SK-N-MC (cell line): ENCODE measurements around the gene TEP1.

Experiments
- DNase-seq: peaks from one replicate; pipeline ENCODE4 v3.0.0-alpha.2; 2011; ENCODE audit warnings: low read depth, low spot score
- H3K27ac ChIP-seq: fragments of 200-600 bp; sonication (generic); 2 replicates; pipeline ENCODE4 v1.5.1; 2016; ENCODE audit warnings: mixed run types
- H3K36me3 ChIP-seq: fragments of 200-600 bp; sonication (generic); 2 replicates; pipeline ENCODE4 v1.6.1; 2017; ENCODE audit warnings: antibody characterized with exemption, low read length, mixed read lengths; ENCODE audit not compliant: insufficient read depth
- H3K4me3 ChIP-seq: fragments of 200-600 bp; sonication (generic); 2 replicates; pipeline ENCODE4 v1.5.1; 2016
- H3K9ac ChIP-seq: fragments of 200-600 bp; sonication (generic); 2 replicates; pipeline ENCODE4 v1.8.0; 2017; ENCODE audit warnings: mixed run types, mixed read lengths; ENCODE audit not compliant: insufficient read length
- H3K9me3 ChIP-seq: fragments of 200-600 bp; sonication (generic); 2 replicates; pipeline ENCODE4 v1.6.1; 2017; ENCODE audit warnings: low read depth, mild to moderate bottlenecking, antibody characterized with exemption, low read length, moderate library complexity, mixed read lengths
- EZH2 ChIP-seq: fragments of 200-600 bp; sonication (generic); IDR thresholded peaks from one replicate; pipeline ENCODE4 v1.6.1; 2017; ENCODE audit warnings: antibody characterized with exemption
- FOXP2 ChIP-seq: optimal IDR thresholded peaks from 2 replicates; pipeline ENCODE3; 2011; ENCODE audit warnings: mild to moderate bottlenecking, moderate library complexity; ENCODE audit not compliant: insufficient read depth; ENCODE audit errors: extremely low read length, control extremely low read depth
- POLR2AphosphoS5 ChIP-seq: IDR thresholded peaks from 2 replicates; pipeline ENCODE4 v1.6.1; 2012; ENCODE audit warnings: mild to moderate bottlenecking, low read depth, low read length, borderline replicate concordance

Gene TEP1

DNA sequence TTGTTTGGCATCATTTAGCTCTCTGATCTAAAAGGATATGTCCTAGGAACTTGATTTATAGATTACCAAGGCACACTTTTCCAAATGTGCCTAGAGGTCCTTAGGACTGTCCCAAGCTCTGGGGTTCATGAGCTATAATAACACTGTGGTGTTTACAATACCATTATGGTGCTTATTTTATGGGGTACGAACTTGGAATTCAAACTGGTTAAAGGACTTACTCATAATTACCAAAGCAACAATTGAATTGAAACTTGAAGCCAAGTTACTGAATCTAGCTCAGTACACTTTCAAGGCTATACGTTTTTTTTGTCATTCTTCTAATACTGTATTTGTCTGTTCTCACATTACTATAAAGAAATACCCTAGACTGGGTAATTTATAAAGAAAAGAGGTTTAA, 9.6 kb upstream of the TEP1 start:
- Histone ChIP-seq H3K36me3 (no peaks in the 10 kb centered on the region), H3K9ac (no peak overlapping the region), H3K9me3 (no peaks in the 10 kb centered on the region), H3K27ac (no peak overlapping the region), H3K4me3 (no peak overlapping the region)
- no peak for DNase-seq
- no peak for TF ChIP-seq EZH2
- TF ChIP-seq POLR2AphosphoS5 = no peak
- no peak for TF ChIP-seq FOXP2

- Histone ChIP-seq H3K9ac (no peak overlapping the region), H3K27ac (no peak overlapping the region), H3K36me3 (no peaks in the 10 kb centered on the region), H3K9me3 (no peaks in the 10 kb centered on the region), H3K4me3 (no peak overlapping the region)
- TF ChIP-seq FOXP2 (no peak), EZH2 (no peak), POLR2AphosphoS5 (no peak)
- DNase-seq = no peak
Observed at GRCh38 chr14:20421267-20421666, 8.0 kb upstream of the TEP1 start.

GRCh38 chr14:20419419-20419818, 6.1 kb upstream of the TEP1 start:
- TF ChIP-seq FOXP2 (no peak), POLR2AphosphoS5 (no peak), EZH2 (no peak)
- Histone ChIP-seq H3K9me3 (no peaks in the 10 kb centered on the region), H3K9ac (no peak overlapping the region), H3K36me3 (no peaks in the 10 kb centered on the region), H3K4me3 (no peak overlapping the region), H3K27ac (no peak overlapping the region)
- no peak for DNase-seq

DNA sequence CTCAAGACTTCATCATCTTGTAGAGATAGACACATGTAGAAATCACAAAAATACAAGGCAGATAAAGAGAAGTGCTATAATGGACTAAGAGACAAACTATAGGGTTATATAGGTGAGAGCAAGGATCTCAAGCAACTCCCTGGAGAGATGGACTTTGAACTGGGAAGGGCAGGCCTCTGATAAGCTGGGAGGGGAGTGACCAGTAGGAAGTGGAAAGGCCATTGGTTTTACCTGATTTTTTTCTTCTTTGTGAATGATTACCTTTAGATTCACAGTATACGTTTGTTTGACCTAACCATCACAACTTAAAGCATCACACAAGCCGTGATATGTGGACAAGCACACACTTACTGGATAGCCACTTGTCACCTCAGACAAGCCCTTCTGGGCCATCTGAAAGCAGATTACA, 5.2 kb upstream of the TEP1 start:
- H3K9ac ChIP-seq = no peak overlapping the region
- no peak overlapping the region for H3K27ac ChIP-seq
- H3K9me3 ChIP-seq = no peaks in the 10 kb centered on the region
- no peaks in the 10 kb centered on the region for H3K36me3 ChIP-seq
- DNase-seq = no peak
- no peak overlapping the region for H3K4me3 ChIP-seq
- TF ChIP-seq FOXP2 (no peak), EZH2 (no peak), POLR2AphosphoS5 (no peak)

DNA sequence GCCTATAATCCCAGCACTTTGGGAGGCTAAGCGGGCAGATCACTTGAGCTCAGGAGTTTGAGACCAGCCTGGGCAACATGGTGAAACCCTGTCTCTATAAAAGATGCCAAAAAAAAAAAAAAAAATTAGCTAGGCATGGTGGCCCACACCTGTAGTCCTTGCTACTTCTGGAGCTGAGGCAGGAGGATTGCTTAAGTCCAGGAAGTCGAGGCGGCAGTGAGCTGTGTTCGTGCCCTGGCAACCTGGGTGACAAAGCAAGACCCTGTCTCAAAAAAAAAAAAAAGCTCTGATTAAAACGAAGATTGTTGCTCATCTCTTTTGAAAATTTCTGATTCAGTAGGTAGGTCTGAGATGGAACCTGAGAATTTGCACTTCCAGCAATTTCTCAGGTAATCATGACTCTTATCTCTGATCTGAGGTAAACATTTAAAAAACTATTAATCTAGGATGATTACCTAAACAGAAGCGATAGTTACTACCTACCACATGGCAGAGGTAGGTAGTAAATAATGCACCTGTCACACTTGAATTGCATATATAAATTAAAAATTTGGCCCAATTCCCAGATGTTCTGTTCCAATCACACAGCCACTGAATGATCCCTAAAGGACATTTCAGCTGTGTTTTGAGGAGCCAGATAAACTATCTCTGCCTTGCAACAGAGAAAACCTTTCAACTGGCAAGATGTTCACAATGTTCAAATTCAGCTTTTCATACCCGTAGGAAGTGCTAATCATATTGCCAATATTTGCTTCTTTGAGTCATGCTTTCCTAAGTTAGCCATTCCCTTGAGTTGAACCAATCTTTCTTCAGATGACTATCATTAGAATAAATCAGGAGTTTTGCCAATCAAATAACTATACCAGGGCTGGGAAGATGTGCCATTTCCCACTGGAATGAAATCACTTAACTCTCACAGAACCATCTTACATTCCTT, 4.2 kb upstream of the TEP1 start:
- no peak overlapping the region for H3K9ac ChIP-seq
- H3K27ac ChIP-seq = no peak overlapping the region
- no peak for DNase-seq
- H3K9me3 ChIP-seq = no peaks in the 10 kb centered on the region
- H3K36me3 ChIP-seq = no peaks in the 10 kb centered on the region
- no peak overlapping the region for H3K4me3 ChIP-seq
- TF ChIP-seq FOXP2 = no peak
- no peak for TF ChIP-seq POLR2AphosphoS5
- no peak for TF ChIP-seq EZH2

GRCh38 chr14:20416223-20416622, 2.9 kb upstream of the TEP1 start:
- no peak for DNase-seq
- no peak overlapping the region for H3K27ac ChIP-seq
- TF ChIP-seq POLR2AphosphoS5 = no peak
- no peak for TF ChIP-seq EZH2
- TF ChIP-seq FOXP2 = no peak
- H3K4me3 ChIP-seq = no peak overlapping the region
- no peaks in the 10 kb centered on the region for H3K36me3 ChIP-seq
- no peaks in the 10 kb centered on the region for H3K9me3 ChIP-seq
- no peak overlapping the region for H3K9ac ChIP-seq

- Histone ChIP-seq H3K9ac (no peak overlapping the region), H3K4me3 (no peak overlapping the region), H3K9me3 (no peaks in the 10 kb centered on the region), H3K36me3 (no peaks in the 10 kb centered on the region), H3K27ac (no peak overlapping the region)
- DNase-seq = peak; percentile 34
- TF ChIP-seq EZH2 (no peak), POLR2AphosphoS5 (no peak), FOXP2 (no peak)
Observed at GRCh38 chr14:20415782-20416206, 2.5 kb upstream of the TEP1 start.

GRCh38 chr14:20413744-20414082, 412 bp upstream of the TEP1 start:
- TF ChIP-seq POLR2AphosphoS5 (no peak), EZH2 (no peak), FOXP2 (no peak)
- H3K9me3 ChIP-seq = no peaks in the 10 kb centered on the region
- peak overlapping the region; percentile 87 for H3K4me3 ChIP-seq
- H3K9ac ChIP-seq = peak overlapping the region; percentile 79
- no peaks in the 10 kb centered on the region for H3K36me3 ChIP-seq
- DNase-seq = no peak
- H3K27ac ChIP-seq = peak overlapping the region; percentile 19; the same call in 1 of the 2 replicates
